ENCODE data around the gene JSRP1.

Gene JSRP1

GRCh38 chr19:2255982-2256685 lies at the start of gene JSRP1:
JSRP1 (minus strand) TSS chr19:2256417; CDS start chr19:2255314, 1,103 bp downstream.
- no peak for TF ChIP-seq CTCF (IDR thresholded peaks at IDR 0.05; ENCODE audit: insufficient read depth, low read depth, low read length, missing control alignments)
- no peak within 1 kb of the TSS for H3K4me3 ChIP-seq (ENCODE audit: low read depth, low read length)
- DNase-seq (ENCODE audit: low read depth): no peak

- no peak for TF ChIP-seq CTCF (IDR thresholded peaks at IDR 0.05; ENCODE audit: insufficient read depth, low read depth, low read length, missing control alignments)
- H3K4me3 ChIP-seq (ENCODE audit: low read depth, low read length): no peak overlapping the region
- DNase-seq (ENCODE audit: low read depth): no peak
Observed at GRCh38 chr19:2305452-2306280, 49.4 kb upstream of the JSRP1 start.

- DNase-seq (ENCODE audit: low read depth): no peak
- no peak for TF ChIP-seq CTCF (IDR thresholded peaks at IDR 0.05; ENCODE audit: insufficient read depth, low read depth, low read length, missing control alignments)
- H3K4me3 ChIP-seq (ENCODE audit: low read depth, low read length): no peak overlapping the region
Observed at GRCh38 chr19:2303211-2303798, 47.1 kb upstream of the JSRP1 start.

- H3K4me3 ChIP-seq (ENCODE audit: low read depth, low read length): no peak overlapping the region
Observed at GRCh38 chr19:2302319-2303210, 46.3 kb upstream of the JSRP1 start.

GRCh38 chr19:2300533-2300932 lies 44.3 kb upstream of the JSRP1 start:
- H3K4me3 ChIP-seq (ENCODE audit: low read depth, low read length): no peak overlapping the region
- DNase-seq (ENCODE audit: low read depth): no peak
- TF ChIP-seq CTCF (IDR thresholded peaks at IDR 0.05; ENCODE audit: insufficient read depth, low read depth, low read length, missing control alignments): no peak

More at GRCh38 chr19:2302319-2303210, 46.3 kb upstream of the JSRP1 start:
- no peak for TF ChIP-seq CTCF (IDR thresholded peaks at IDR 0.05; ENCODE audit: insufficient read depth, low read depth, low read length, missing control alignments)
- no peak for DNase-seq (ENCODE audit: low read depth)

- H3K4me3 ChIP-seq (ENCODE audit: low read depth, low read length): no peak overlapping the region
- DNase-seq (ENCODE audit: low read depth): no peak
- TF ChIP-seq CTCF (IDR thresholded peaks at IDR 0.05; ENCODE audit: insufficient read depth, low read depth, low read length, missing control alignments): no peak
Observed at GRCh38 chr19:2296141-2296540, 39.9 kb upstream of the JSRP1 start.

Data from GM12865 (cell line).